Smooth muscle cell (in vitro differentiated cells): ENCODE data around the gene PACSIN2. TPM values are rescaled to one million over a fixed set of nuclear protein-coding genes. Genes with fewer than 3 reads are reported as not detected.

Experiments used
- DNase-seq: peaks from one replicate; lab custom pipeline; 2025; ENCODE audit not compliant: unreplicated experiment; lab: John Stamatoyannopoulos, UW
- H2AFZ ChIP-seq: fragments of 200-600 bp; sonication (generic); 2 replicates; pipeline ENCODE4 v1.6.0; 2016; ENCODE audit warnings: antibody characterized with exemption, low read depth, mild to moderate bottlenecking
- H3F3A ChIP-seq: fragments of 200-600 bp; sonication (generic); 2 replicates; pipeline ENCODE4 v1.6.0; 2017; ENCODE audit warnings: antibody characterized with exemption, low read depth
- H3K27ac ChIP-seq: fragments of 200-600 bp; sonication (generic); 2 replicates; pipeline ENCODE4 v1.5.1; 2016; ENCODE audit warnings: low read depth, mild to moderate bottlenecking
- H3K27me3 ChIP-seq: fragments of 200-600 bp; sonication (generic); 2 replicates; pipeline ENCODE4 v1.6.1; 2016; ENCODE audit warnings: low read depth, mild to moderate bottlenecking
- H3K36me3 ChIP-seq: fragments of 200-600 bp; sonication (generic); 2 replicates; pipeline ENCODE4 v1.5.1; 2016; ENCODE audit warnings: low read depth
- H3K4me1 ChIP-seq: fragments of 200-600 bp; sonication (generic); 2 replicates; pipeline ENCODE4 v1.5.1; 2016; ENCODE audit warnings: low read depth
- H3K4me2 ChIP-seq: fragments of 200-600 bp; sonication (generic); 2 replicates; pipeline ENCODE4 v1.6.0; 2016; ENCODE audit warnings: mild to moderate bottlenecking
- H3K4me3 ChIP-seq: fragments of 200-600 bp; sonication (generic); 2 replicates; pipeline ENCODE4 v1.5.1; 2016; ENCODE audit warnings: mild to moderate bottlenecking
- H3K79me2 ChIP-seq: fragments of 200-600 bp; sonication (generic); 2 replicates; pipeline ENCODE4 v1.6.0; 2016; ENCODE audit warnings: low read depth, mild to moderate bottlenecking
- H3K9ac ChIP-seq: fragments of 200-600 bp; sonication (generic); 2 replicates; pipeline ENCODE4 v1.6.0; 2016; ENCODE audit warnings: low read depth
- H3K9me3 ChIP-seq: fragments of 200-600 bp; sonication (generic); replicated peaks from 2 replicates; pipeline ENCODE4 v1.5.1; 2016; ENCODE audit warnings: low read depth
- H4K20me1 ChIP-seq: fragments of 200-600 bp; sonication (generic); 2 replicates; pipeline ENCODE4 v1.6.0; 2016; ENCODE audit warnings: low read depth
- WGBS: methylation state at CpG from one replicate; pipeline ENCODE4 v1.1.7; 2016; ENCODE audit warnings: low lambda C conversion rate; 5-methylcytosine and 5-hydroxymethylcytosine counted together
- polyA plus RNA-seq: library from polyadenylated mRNA; unstranded; fragments of >200 nt; fragmentation: Nextera tagmentation; extraction: Ambion mirVana; gene quantifications from 2 replicates; pipeline ENCODE4 v1.2.1, GENCODE V29; 2016
- total RNA-seq: library from RNA; depleted of rRNA; stranded (reverse); fragments of >200 nt; gene quantifications from 2 replicates; pipeline ENCODE4 v1.2.3, GENCODE V29; 2014
- TF ChIP-seq, protein P1 (sequence below): fragments of 200-600 bp; sonication (generic); IDR thresholded peaks from 2 replicates; pipeline ENCODE4 v1.5.1; 2017; ENCODE audit warnings: borderline replicate concordance, mild to moderate bottlenecking, antibody characterized with exemption; ENCODE audit not compliant: insufficient read depth, poor library complexity, severe bottlenecking

Gene PACSIN2
- total and polyA plus RNA-seq, 2 experiments from 2014 or later: 34.7 to 41.1 TPM

DNA sequence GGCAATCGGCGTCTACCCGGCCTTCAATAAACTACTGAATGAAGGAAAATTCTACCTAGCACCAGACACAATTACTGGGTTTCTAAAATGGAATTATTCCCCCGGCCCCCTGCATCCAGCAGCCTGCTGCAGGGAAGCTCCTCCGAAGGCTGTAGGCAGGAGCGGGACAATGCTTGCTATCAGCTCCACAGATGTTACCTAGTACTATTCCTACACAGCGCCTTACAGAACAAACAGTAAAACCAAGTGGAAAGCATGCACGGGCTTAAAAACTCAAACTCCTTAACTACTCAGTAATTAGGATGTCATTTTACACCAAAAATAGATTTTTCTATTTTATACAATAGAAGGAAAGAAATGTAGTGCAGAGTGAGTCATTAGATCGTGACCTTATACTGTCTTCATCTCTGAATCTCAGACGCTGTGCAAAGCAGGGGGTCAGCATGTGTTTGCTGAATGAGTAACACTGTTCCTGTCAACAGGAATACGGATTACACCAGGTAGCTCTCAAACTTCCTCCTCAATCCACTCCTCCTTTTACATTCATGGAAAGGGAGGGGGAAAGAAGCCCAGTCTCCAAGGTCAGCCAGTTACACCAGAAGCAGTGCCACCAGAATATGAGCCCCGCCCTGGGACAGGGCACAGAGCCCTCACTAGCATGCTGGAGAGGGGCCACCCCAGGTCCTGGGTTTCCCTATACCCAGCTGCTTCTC, 74.9 kb downstream of the PACSIN2 start:
- Histone ChIP-seq H3K4me2 (peak overlapping the region; percentile 15), H3F3A (peaks cover 2% of the 10 kb centered on the region), H3K27ac (peak overlapping the region; percentile 52), H3K4me3 (no peak overlapping the region), H3K27me3 (no peaks in the 10 kb centered on the region), H3K4me1 (peaks cover 8% of the 10 kb centered on the region), H3K79me2 (peaks cover 73% of the 10 kb centered on the region), H3K9me3 (no peaks in the 10 kb centered on the region), H3K9ac (no peak overlapping the region), H2AFZ (no peak overlapping the region), H3K36me3 (no peaks in the 10 kb centered on the region), H4K20me1 (peaks cover 79% of the 10 kb centered on the region)
- DNase-seq: no peak
- 69% methylated on average over 12 of the region's 12 CpGs for WGBS
- TF ChIP-seq, protein P1, sequence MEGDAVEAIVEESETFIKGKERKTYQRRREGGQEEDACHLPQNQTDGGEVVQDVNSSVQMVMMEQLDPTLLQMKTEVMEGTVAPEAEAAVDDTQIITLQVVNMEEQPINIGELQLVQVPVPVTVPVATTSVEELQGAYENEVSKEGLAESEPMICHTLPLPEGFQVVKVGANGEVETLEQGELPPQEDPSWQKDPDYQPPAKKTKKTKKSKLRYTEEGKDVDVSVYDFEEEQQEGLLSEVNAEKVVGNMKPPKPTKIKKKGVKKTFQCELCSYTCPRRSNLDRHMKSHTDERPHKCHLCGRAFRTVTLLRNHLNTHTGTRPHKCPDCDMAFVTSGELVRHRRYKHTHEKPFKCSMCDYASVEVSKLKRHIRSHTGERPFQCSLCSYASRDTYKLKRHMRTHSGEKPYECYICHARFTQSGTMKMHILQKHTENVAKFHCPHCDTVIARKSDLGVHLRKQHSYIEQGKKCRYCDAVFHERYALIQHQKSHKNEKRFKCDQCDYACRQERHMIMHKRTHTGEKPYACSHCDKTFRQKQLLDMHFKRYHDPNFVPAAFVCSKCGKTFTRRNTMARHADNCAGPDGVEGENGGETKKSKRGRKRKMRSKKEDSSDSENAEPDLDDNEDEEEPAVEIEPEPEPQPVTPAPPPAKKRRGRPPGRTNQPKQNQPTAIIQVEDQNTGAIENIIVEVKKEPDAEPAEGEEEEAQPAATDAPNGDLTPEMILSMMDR: no peak

DNA sequence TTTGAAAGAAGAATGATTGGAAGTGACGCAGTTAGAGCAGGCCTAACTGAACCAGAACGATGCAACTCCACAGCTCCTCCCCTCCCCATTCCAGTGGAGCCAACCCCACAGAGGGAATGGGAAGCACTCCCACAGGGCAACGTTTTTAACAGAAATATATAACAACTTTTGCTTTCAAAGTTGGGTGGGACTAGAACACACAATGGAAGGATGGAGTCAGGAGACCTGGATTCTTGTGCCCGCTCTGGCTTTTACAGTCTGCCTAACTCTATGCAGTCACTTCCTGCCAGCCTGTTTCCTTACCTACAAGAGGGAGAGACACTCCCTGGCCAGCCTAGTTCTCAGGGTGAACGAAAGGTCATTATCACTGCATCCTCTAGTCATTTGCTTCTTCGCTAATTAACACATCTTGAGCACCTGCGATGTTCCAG, 75.5 kb downstream of the PACSIN2 start:
- no peaks in the 10 kb centered on the region for H3K27me3 ChIP-seq
- no peak overlapping the region for H3K9ac ChIP-seq
- H3K4me3 ChIP-seq: no peak overlapping the region
- peaks cover 8% of the 10 kb centered on the region for H3K4me1 ChIP-seq
- TF ChIP-seq, protein P1: no peak
- H3K4me2 ChIP-seq: peak overlapping the region; percentile 15
- WGBS: 68% methylated on average over 7 of the region's 7 CpGs
- H3K79me2 ChIP-seq: peaks cover 67% of the 10 kb centered on the region
- peak overlapping the region; percentile 52 for H3K27ac ChIP-seq
- peaks cover 72% of the 10 kb centered on the region for H4K20me1 ChIP-seq
- no peaks in the 10 kb centered on the region for H3K36me3 ChIP-seq
- DNase-seq: no peak
- no peak overlapping the region for H2AFZ ChIP-seq
- no peaks in the 10 kb centered on the region for H3K9me3 ChIP-seq
- peaks cover 4% of the 10 kb centered on the region for H3F3A ChIP-seq

- WGBS: 83% methylated on average over 5 of the region's 5 CpGs
- Histone ChIP-seq H3K4me3 (no peak overlapping the region), H3K36me3 (no peaks in the 10 kb centered on the region), H3K4me2 (no peak overlapping the region), H3K9ac (no peak overlapping the region), H3F3A (peaks cover 7% of the 10 kb centered on the region), H3K27ac (peak overlapping the region; percentile 52), H3K9me3 (no peaks in the 10 kb centered on the region), H3K27me3 (no peaks in the 10 kb centered on the region), H3K4me1 (peaks cover 9% of the 10 kb centered on the region), H4K20me1 (peaks cover 67% of the 10 kb centered on the region), H2AFZ (no peak overlapping the region), H3K79me2 (peaks cover 62% of the 10 kb centered on the region)
- TF ChIP-seq, protein P1: no peak
- no peak for DNase-seq
Observed at GRCh38 chr22:42938976-42939375, 76.0 kb downstream of the PACSIN2 start.

DNA sequence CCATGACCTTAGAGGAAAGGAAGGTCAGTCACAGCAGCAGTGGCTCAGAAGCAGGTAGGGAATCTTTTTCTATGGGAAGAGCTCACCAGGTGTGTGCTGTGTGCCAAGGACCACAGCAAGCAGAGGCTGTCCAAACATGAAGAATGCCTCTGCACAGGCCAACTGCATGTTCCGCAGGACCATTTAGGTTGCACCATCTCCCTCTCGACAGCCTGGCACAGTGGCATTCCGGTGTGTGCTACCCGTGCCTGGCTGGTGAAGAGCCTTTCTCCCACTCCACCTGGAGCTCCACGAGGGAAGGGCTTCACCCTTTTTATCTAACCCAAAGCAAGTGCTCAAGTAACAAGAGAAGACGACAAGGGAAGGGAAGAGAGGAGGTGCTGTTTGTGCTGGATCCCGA, 76.5 kb downstream of the PACSIN2 start:
- Histone ChIP-seq H3K9me3 (no peaks in the 10 kb centered on the region), H3F3A (peaks cover 8% of the 10 kb centered on the region), H3K79me2 (peaks cover 58% of the 10 kb centered on the region), H3K36me3 (no peaks in the 10 kb centered on the region), H3K27me3 (no peaks in the 10 kb centered on the region), H2AFZ (no peak overlapping the region), H3K9ac (no peak overlapping the region), H3K27ac (peak overlapping the region; percentile 41), H3K4me3 (no peak overlapping the region), H3K4me1 (peaks cover 13% of the 10 kb centered on the region), H4K20me1 (peaks cover 64% of the 10 kb centered on the region), H3K4me2 (no peak overlapping the region)
- 93% methylated on average over 7 of the region's 7 CpGs for WGBS
- TF ChIP-seq, protein P1: no peak
- no peak for DNase-seq
